ENCODE measurements around the gene C2CD2. TPM values are rescaled to one million over a fixed set of nuclear protein-coding genes. Genes with fewer than 3 reads are reported as not detected.

C2CD2 gene
- total and polyA plus RNA-seq, 10 of the 15 experiments (the other 5 are each of a cell fraction or from before 2014, with no cell fraction given), result 2.2 to 30.9 (median 9.9) TPM

- peak; percentile 72 for TF ChIP-seq SKIL (IDR thresholded peaks at IDR 0.05; ENCODE audit: low read depth, poor library complexity, severe bottlenecking)
- no peak for TF ChIP-seq HDGF (IDR thresholded peaks at IDR 0.05)
- no peak for TF ChIP-seq EZH2 (IDR thresholded peaks at IDR 0.05; ENCODE audit: borderline replicate concordance, control insufficient read depth, low read depth, low read length)
- TF ChIP-seq ZSCAN29 (IDR thresholded peaks at IDR 0.05), result no peak
- TF ChIP-seq FOXM1 (IDR thresholded peaks at IDR 0.05; ENCODE audit: low read depth, low read length), result 0 out of 2 replicates have a peak, but pooled peaks have one; percentile 47
- TF ChIP-seq STAT1 (conservative IDR thresholded peaks at IDR 0.05), result no peak
- TF ChIP-seq GATAD2B (conservative IDR thresholded peaks at IDR 0.05; ENCODE audit: low read depth), result no peak
- TF ChIP-seq RUNX3 (IDR thresholded peaks at IDR 0.05; ENCODE audit: low read length), result peak; percentile 95
- TF ChIP-seq NFYB (IDR thresholded peaks at IDR 0.05; ENCODE audit: insufficient read depth, low read depth, low read length), result no peak
- TF ChIP-seq ZNF592 (IDR thresholded peaks at IDR 0.05), result no peak
- TF ChIP-seq BRCA1 (IDR thresholded peaks at IDR 0.05; ENCODE audit: low read depth, low read length), result no peak
- TF ChIP-seq BMI1 (IDR thresholded peaks at IDR 0.05; ENCODE audit: borderline replicate concordance), result 0 out of 2 replicates have a peak, but pooled peaks have one; percentile 24
- no peak for TF ChIP-seq SREBF1 (IDR thresholded peaks at IDR 0.05; ENCODE audit: low read length)
- no peak for TF ChIP-seq TARDBP (IDR thresholded peaks at IDR 0.05; ENCODE audit: borderline replicate concordance)
- 0 out of 2 replicates have a peak, but pooled peaks have one; percentile 34 for TF ChIP-seq ASH2L (IDR thresholded peaks at IDR 0.05; ENCODE audit: borderline replicate concordance, low read depth)
- TF ChIP-seq MEF2A (IDR thresholded peaks at IDR 0.05; ENCODE audit: insufficient read depth, low read depth, low read length), result peak; percentile 64; the same call in 1 of the 2 replicates
- TF ChIP-seq MLLT1 (IDR thresholded peaks at IDR 0.05), result peak; percentile 53; the same call in 1 of the 2 replicates
- peak; percentile 74 for TF ChIP-seq EED (IDR thresholded peaks at IDR 0.05; ENCODE audit: low read depth)
- TF ChIP-seq SMARCA5 (IDR thresholded peaks at IDR 0.05), result 0 out of 2 replicates have a peak, but pooled peaks have one; percentile 52
- peak; percentile 59; the same call in 1 of the 2 replicates for TF ChIP-seq JUNB (IDR thresholded peaks at IDR 0.05)
- peak in 1 of 2 experiments; percentile 62; a peak in 1 of 4 replicates for TF ChIP-seq ETV6 (conservative IDR thresholded peaks at IDR 0.05 in 1 of 2, IDR thresholded peaks at IDR 0.05 in 1 of 2; ENCODE audit: borderline replicate concordance in 1 of 2, low read depth in 1 of 2)
- peak; percentile 63 for TF ChIP-seq IKZF1 (conservative IDR thresholded peaks at IDR 0.05)
- TF ChIP-seq YY1 (IDR thresholded peaks at IDR 0.05; ENCODE audit: low read depth, low read length), result no peak
- no peak for TF ChIP-seq BACH1 (IDR thresholded peaks at IDR 0.05; ENCODE audit: borderline replicate concordance)
Measured at GRCh38 chr21:41868062-41868710, 85.6 kb downstream of the C2CD2 start (continued).

Measured in GM12878 (cell line).